Body of pancreas (tissue), 4 donors: ENCODE data around the gene GMPPB.

ENCODE experiments used
- CTCF ChIP-seq, 7 experiments: fragments of 450-650 bp in 4 of 7; fragments of 200-600 bp in 3 of 7; sonication (generic) in 3 of 7; IDR thresholded peaks; one replicate each; pipeline ENCODE4 v1.5.1; 2016 to 2019; ENCODE audit warnings: antibody characterized with exemption in 7 of 7
- POLR2A ChIP-seq, 3 donors: fragments of 450-650 bp; IDR thresholded peaks; one replicate each; pipeline ENCODE4 v1.6.1; 2016; ENCODE audit warnings: antibody characterized with exemption in 3 of 3, mild to moderate bottlenecking in 2 of 3

DNA sequence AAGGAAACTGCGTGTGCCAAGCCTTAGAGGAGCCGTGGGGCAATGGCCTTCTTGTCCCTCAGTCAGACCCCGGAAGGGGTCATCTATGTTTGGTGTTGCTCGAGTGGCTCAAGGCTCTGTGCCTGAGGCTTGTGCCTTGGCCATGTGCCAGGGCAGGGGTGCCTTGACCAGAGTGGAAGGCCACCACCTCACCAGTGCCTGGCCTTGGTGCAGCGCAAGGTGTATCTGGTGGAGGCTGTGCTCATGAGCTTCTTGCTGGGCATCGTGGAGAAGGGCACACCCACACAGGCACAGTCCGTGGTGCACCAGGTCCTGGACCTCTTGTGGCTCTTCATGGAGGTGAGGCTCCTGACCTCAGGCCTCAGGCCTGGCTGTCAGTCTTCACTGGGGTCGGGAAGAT lies 23.7 kb downstream of the GMPPB start:
- TF ChIP-seq POLR2A (IDR thresholded peaks at IDR 0.05) (no peak), CTCF (IDR thresholded peaks at IDR 0.05) (no peak)
